GM12878 (cell line): ENCODE results near the gene PAQR5. TPM values are rescaled to one million over a fixed set of nuclear protein-coding genes. Genes with fewer than 3 reads are reported as not detected.

Experiments
- ATAC-seq: fragments of 200-7000 bp; cut with Tn5 transposase; 3 replicates; pipeline ENCODE4 v1.9.1; 2020; ENCODE audit warnings: mild to moderate bottlenecking, moderate library complexity
- BruUV-seq: library from RNA; stranded (reverse); fragments of 400-500 nt; replicated peaks from 2 replicates; lab custom pipeline; 2021; lab: Mats Ljungman, UMichigan
- CTCF ChIA-PET: fragments of 300-600 bp; sonication (Branson Sonifier 250); formaldehyde crosslinking; extraction: SDS; loops from one replicate; lab custom pipeline; 2021; ENCODE audit warnings: inconsistent platforms; lab: Yijun Ruan, JAX
- POLR2A ChIA-PET: fragments of 350-600 bp; formaldehyde crosslinking; extraction: SDS; loops from one replicate; lab custom pipeline; 2021; ENCODE audit warnings: inconsistent platforms; lab: Charles Lee
- RAD21 ChIA-PET: fragments of 300-600 bp; sonication (Branson Sonifier 250); formaldehyde crosslinking; loops from one replicate; lab custom pipeline; 2023; ENCODE audit warnings: antibody characterized with exemption; ENCODE audit not compliant: unreplicated experiment; lab: Charles Lee
- SMC1A ChIA-PET: fragments of 300-600 bp; sonication (Branson Sonifier 250); formaldehyde crosslinking; loops from one replicate; lab custom pipeline; 2023; ENCODE audit not compliant: unreplicated experiment, uncharacterized antibody; lab: Charles Lee
- DNase-seq: peaks from one replicate; pipeline ENCODE4 v3.0.0-alpha.2; 2011; ENCODE audit warnings: low read depth, low spot score
- FAIRE-seq: peaks from 3 replicates; lab custom pipeline; 2011; peaks lifted over from hg19 to GRCh38; lab: Jason Lieb, UNC
- H2AFZ ChIP-seq: 2 replicates; pipeline ENCODE4 v1.6.0; 2011; ENCODE audit warnings: low read depth, low read length, control low read depth; ENCODE audit not compliant: control insufficient read depth
- H3K27ac ChIP-seq: 2 replicates; pipeline ENCODE4 v1.5.1; 2011; ENCODE audit warnings: control low read depth; ENCODE audit not compliant: control insufficient read depth, insufficient read depth
- H3K27me3 ChIP-seq, 2 experiments: replicated peaks in 1 of 2; 2 replicates each; pipeline versions ENCODE4 v1.6.0 to v1.6.1; 2011; ENCODE audit warnings: low read length in 1 of 2; ENCODE audit not compliant: control insufficient read depth in 2 of 2, insufficient read depth in 2 of 2
- H3K36me3 ChIP-seq, 2 experiments: 2 replicates each; pipeline ENCODE4 v1.5.1; 2011; ENCODE audit warnings: low read length in 1 of 2; ENCODE audit not compliant: control insufficient read depth in 2 of 2, insufficient read depth in 2 of 2
- H3K4me1 ChIP-seq: 2 replicates; pipeline ENCODE4 v1.6.1; 2011; ENCODE audit warnings: mild to moderate bottlenecking, low read length, moderate library complexity, mixed read lengths; ENCODE audit not compliant: control insufficient read depth, insufficient read depth
- H3K4me2 ChIP-seq: 2 replicates; pipeline ENCODE4 v1.6.0; 2011; ENCODE audit warnings: control low read depth; ENCODE audit not compliant: control insufficient read depth, insufficient read depth
- H3K4me3 ChIP-seq: fragments of 200-600 bp; sonication (generic); 2 replicates; pipeline ENCODE4 v1.5.1; 2016
- H3K79me2 ChIP-seq: 2 replicates; pipeline ENCODE4 v1.6.0; 2011; ENCODE audit warnings: low read length; ENCODE audit not compliant: control insufficient read depth, insufficient read depth
- H3K9ac ChIP-seq: 2 replicates; pipeline ENCODE4 v1.8.0; 2011; ENCODE audit warnings: low read length, control low read depth, mixed read lengths; ENCODE audit not compliant: control insufficient read depth, insufficient read depth
- H3K9me3 ChIP-seq: replicated peaks from 3 replicates; pipeline ENCODE4 v1.5.1; 2011; ENCODE audit warnings: mild to moderate bottlenecking, low read length; ENCODE audit not compliant: control insufficient read depth, insufficient read depth
- H4K20me1 ChIP-seq: 2 replicates; pipeline ENCODE4 v1.6.0; 2011; ENCODE audit not compliant: control insufficient read depth, insufficient read depth
- CREM ChIP-seq: IDR thresholded peaks from 2 replicates; pipeline ENCODE4 v1.6.1; 2014; ENCODE audit warnings: antibody characterized with exemption, low read depth
- EP300 ChIP-seq, 2 experiments: fragments of 150-350 bp in 1 of 2; IDR thresholded peaks; 2 replicates each; pipeline ENCODE4 v1.6.1; 2011 to 2012; ENCODE audit warnings: low read depth in 2 of 2, low read length in 2 of 2, borderline replicate concordance in 1 of 2, improper control_type of control experiment in 1 of 2, inconsistent platforms in 1 of 2; ENCODE audit not compliant: control insufficient read depth in 1 of 2
- MEF2A ChIP-seq: IDR thresholded peaks from 2 replicates; pipeline ENCODE4 v1.6.1; 2011; ENCODE audit warnings: low read depth, mild to moderate bottlenecking, low read length, moderate library complexity; ENCODE audit not compliant: insufficient read depth
- STAT3 ChIP-seq: IDR thresholded peaks from 2 replicates; pipeline ENCODE4 v1.6.1; 2011; ENCODE audit warnings: low read depth, low read length, improper control_type of control experiment
- ZBTB11 ChIP-seq: fragments of 450-650 bp; formaldehyde crosslinking; IDR thresholded peaks from 2 replicates; pipeline ENCODE4 v1.5.0; 2022; ENCODE audit warnings: mild to moderate bottlenecking, missing genetic modification characterization
- ZNF217 ChIP-seq: fragments of 450-650 bp; IDR thresholded peaks from 2 replicates; pipeline ENCODE4 v1.6.1; 2017; ENCODE audit warnings: antibody characterized with exemption, mild to moderate bottlenecking
- WGBS: methylation state at CpG from one replicate; pipeline ENCODE4 v1.1.6; 2016; ENCODE audit warnings: low lambda C conversion rate; ENCODE audit not compliant: insufficient replicate concordance, insufficient coverage; ENCODE audit errors: missing lambda C conversion rate; 5-methylcytosine and 5-hydroxymethylcytosine counted together
- in situ Hi-C: fragments of 300-500 bp; cut with MboI; formaldehyde crosslinking; loops from 9 replicates; pipeline ENCODE4 v1.14.3; 2018; ENCODE audit warnings: mixed read lengths
- intact Hi-C: fragments of 100-400 bp; cut with micrococcal nuclease; formaldehyde crosslinking; loops from one replicate; pipeline ENCODE4 v1.14.2; 2022; ENCODE audit not compliant: unreplicated experiment
- polyA plus RNA-seq, 11 experiments: library from polyadenylated mRNA; depleted of rRNA in 4 of 11; unstranded in 6 of 11; stranded (reverse) in 5 of 11; fragments of >200 nt; fragmentation: Nextera tagmentation in 4 of 11; fragmentation: Illumina TruSeq in 1 of 11; extraction: Ambion mirVana in 4 of 11; extraction: Trizol in 1 of 11; gene quantifications; 1 replicate in 1 of 11; 2 replicates in 10 of 11; pipeline versions ENCODE4 v1.2.1 to v1.2.3, GENCODE V29; 2011 to 2016; ENCODE audit warnings: inconsistent platforms in 2 of 11, missing spikeins in 2 of 11, low read depth in 1 of 11
- total RNA-seq, 4 experiments: library from RNA; depleted of rRNA in 3 of 4; stranded (reverse); fragments of >200 nt in 3 of 4; fragmentation: Illumina TruSeq in 1 of 4; extraction: Trizol in 1 of 4; gene quantifications; 2 replicates each; pipeline versions ENCODE4 v1.2.1 to v1.2.3, GENCODE V29; 2013 to 2021

PAQR5 gene
- total and polyA plus RNA-seq, 10 of the 15 experiments (the other 5 are each of a cell fraction or from before 2014, with no cell fraction given) = 0.02 to 0.03 TPM; not detected in 8

- no peak for TF ChIP-seq EP300 (IDR thresholded peaks at IDR 0.05; ENCODE audit: borderline replicate concordance in 1 of 2, control insufficient read depth in 1 of 2, low read depth in 2 of 2, low read length in 2 of 2)
- TF ChIP-seq STAT3 = no peak
- TF ChIP-seq ZNF217 = no peak
- TF ChIP-seq ZBTB11 (CRISPR knock-in tag) = no peak
- no peak for TF ChIP-seq MEF2A
These were observed 61.9 kb downstream of the PAQR5 start (continued) for GRCh38 chr15:69360642-69361041.

- no peak overlapping the region for H2AFZ ChIP-seq
- H3K79me2 ChIP-seq = no peaks in the 10 kb centered on the region
- SMC1A ChIA-PET = no interaction called here
- no peaks in the 10 kb centered on the region for H3K4me1 ChIP-seq
- H3K4me3 ChIP-seq = no peak overlapping the region
- RAD21 ChIA-PET = no interaction called here
- no peak for TF ChIP-seq CREM
- H3K9ac ChIP-seq = no peak overlapping the region
- POLR2A ChIA-PET = no interaction called here
- no peaks in the 10 kb centered on the region for H3K27me3 ChIP-seq
- WGBS = 20% methylated on average over 3 of the region's 3 CpGs
- BruUV-seq = no TSS peak
- intact Hi-C loops (no loop called here), in situ Hi-C loops (no loop called here)
- no peak for FAIRE-seq
- H4K20me1 ChIP-seq = no peaks in the 10 kb centered on the region
- no peak overlapping the region for H3K4me2 ChIP-seq
- CTCF ChIA-PET = interaction anchor here (1.4 kb wide), 1 partner anchor 78 kb away, joined by 3 read pairs; no protein-coding TSS in a partner anchor
- no peak for ATAC-seq
- H3K36me3 ChIP-seq = no peaks in the 10 kb centered on the region
- DNase-seq = no peak
- no peaks in the 10 kb centered on the region for H3K9me3 ChIP-seq
- H3K27ac ChIP-seq = no peak overlapping the region
These were observed 68.5 kb downstream of the PAQR5 start for GRCh38 chr15:69367236-69367635.
